Ishikawa (cell line): Measurements from ENCODE around the gene ARID1B.

Experiments used
- CEBPB ChIP-seq: IDR thresholded peaks from 2 replicates; pipeline ENCODE4 v1.6.1; 2012
- EP300 ChIP-seq: IDR thresholded peaks from 2 replicates; pipeline ENCODE4 v1.6.1; 2012; ENCODE audit warnings: borderline replicate concordance
- FOXM1 ChIP-seq: IDR thresholded peaks from 2 replicates; pipeline ENCODE4 v1.6.1; 2012; ENCODE audit warnings: low read depth, borderline replicate concordance
- MAX ChIP-seq: IDR thresholded peaks from 2 replicates; pipeline ENCODE4 v1.6.1; 2012
- NFIC ChIP-seq: IDR thresholded peaks from 2 replicates; pipeline ENCODE4 v1.6.1; 2012
- RAD21 ChIP-seq: IDR thresholded peaks from 2 replicates; pipeline ENCODE4 v1.6.1; 2012; ENCODE audit warnings: low read depth
- REST ChIP-seq: IDR thresholded peaks from 2 replicates; pipeline ENCODE4 v1.6.1; 2012; ENCODE audit warnings: low read depth, mild to moderate bottlenecking
- TAF1 ChIP-seq: IDR thresholded peaks from 2 replicates; pipeline ENCODE4 v1.6.1; 2012; ENCODE audit warnings: low read depth, mild to moderate bottlenecking
- TCF12 ChIP-seq: IDR thresholded peaks from 2 replicates; pipeline ENCODE4 v1.6.1; 2012; ENCODE audit warnings: low read depth
- TEAD4 ChIP-seq: IDR thresholded peaks from 2 replicates; pipeline ENCODE4 v1.6.1; 2012
- USF1 ChIP-seq: IDR thresholded peaks from 2 replicates; pipeline ENCODE4 v1.6.1; 2012
- YY1 ChIP-seq: IDR thresholded peaks from 2 replicates; pipeline ENCODE4 v1.6.1; 2012; ENCODE audit warnings: low read depth

- TF ChIP-seq CEBPB (no peak), TAF1 (no peak), RAD21 (no peak), EP300 (no peak), REST (no peak), FOXM1 (no peak), YY1 (no peak), TCF12 (no peak), USF1 (no peak), NFIC (no peak), TEAD4 (no peak), MAX (no peak)
Observed at GRCh38 chr6:157058574-157058973, 281.4 kb downstream of the ARID1B start.
